Hepatocyte (in vitro differentiated cells): ENCODE measurements around the gene C3orf20. TPM values are rescaled to one million over a fixed set of nuclear protein-coding genes. Genes with fewer than 3 reads are reported as not detected.
A peak's percentile ranks its signal among the peaks of the same experiment; 100 is the strongest.

ENCODE experiments used
- DNase-seq: peaks from one replicate; pipeline ENCODE4 v3.0.0-alpha.2; 2016; ENCODE audit warnings: low spot score
- H2AFZ ChIP-seq: fragments of 200-600 bp; sonication (generic); 2 replicates; pipeline ENCODE4 v1.6.0; 2016; ENCODE audit warnings: antibody characterized with exemption, mild to moderate bottlenecking
- H3K27ac ChIP-seq: fragments of 200-600 bp; sonication (generic); 2 replicates; pipeline ENCODE4 v1.5.1; 2016; ENCODE audit warnings: mild to moderate bottlenecking
- H3K27me3 ChIP-seq: fragments of 200-600 bp; sonication (generic); 2 replicates; pipeline ENCODE4 v1.6.1; 2016
- H3K36me3 ChIP-seq: fragments of 200-600 bp; sonication (generic); replicated peaks from 2 replicates; pipeline ENCODE4 v1.5.1; 2016; ENCODE audit warnings: low read depth; ENCODE audit not compliant: insufficient read depth
- H3K4me1 ChIP-seq: fragments of 200-600 bp; sonication (generic); 2 replicates; pipeline ENCODE4 v1.5.1; 2016; ENCODE audit warnings: mild to moderate bottlenecking, moderate library complexity; ENCODE audit not compliant: insufficient read depth
- H3K4me2 ChIP-seq: fragments of 200-600 bp; sonication (generic); 2 replicates; pipeline ENCODE4 v1.6.0; 2016
- H3K4me3 ChIP-seq: fragments of 200-600 bp; sonication (generic); 2 replicates; pipeline ENCODE4 v1.5.1; 2016; ENCODE audit warnings: mild to moderate bottlenecking
- H3K79me2 ChIP-seq: fragments of 200-600 bp; sonication (generic); 2 replicates; pipeline ENCODE4 v1.6.0; 2017; ENCODE audit warnings: mild to moderate bottlenecking
- H3K9me2 ChIP-seq: fragments of 200-600 bp; sonication (generic); replicated peaks from 2 replicates; pipeline ENCODE4 v1.6.0; 2017; ENCODE audit warnings: mild to moderate bottlenecking; ENCODE audit not compliant: insufficient read depth
- H3K9me3 ChIP-seq: fragments of 200-600 bp; sonication (generic); 2 replicates; pipeline ENCODE4 v1.5.1; 2016; ENCODE audit warnings: low read depth, mild to moderate bottlenecking
- H4K20me1 ChIP-seq: fragments of 200-600 bp; sonication (generic); 2 replicates; pipeline ENCODE4 v1.6.0; 2016; ENCODE audit warnings: mild to moderate bottlenecking; ENCODE audit not compliant: insufficient read depth, poor library complexity, severe bottlenecking
- EZH2 ChIP-seq: fragments of 200-600 bp; sonication (generic); IDR thresholded peaks from 2 replicates; pipeline ENCODE4 v1.6.1; 2016; ENCODE audit warnings: antibody characterized with exemption, mild to moderate bottlenecking, borderline replicate concordance
- EZH2phosphoT487 ChIP-seq: fragments of 200-600 bp; sonication (generic); IDR thresholded peaks from one replicate; pipeline ENCODE4 v1.6.1; 2018; ENCODE audit warnings: antibody characterized with exemption, mild to moderate bottlenecking, low read depth, moderate library complexity; ENCODE audit not compliant: unreplicated experiment, severe bottlenecking
- WGBS: methylation state at CpG from one replicate; pipeline ENCODE4 v1.1.6; 2016; ENCODE audit warnings: low lambda C conversion rate; ENCODE audit errors: missing lambda C conversion rate; 5-methylcytosine and 5-hydroxymethylcytosine counted together
- polyA plus RNA-seq: library from polyadenylated mRNA; unstranded; fragments of >200 nt; fragmentation: Nextera tagmentation; extraction: Ambion mirVana; gene quantifications from 2 replicates; pipeline ENCODE4 v1.2.1, GENCODE V29; 2016
- total RNA-seq: library from RNA; depleted of rRNA; stranded (reverse); fragments of >200 nt; gene quantifications from 2 replicates; pipeline ENCODE4 v1.2.3, GENCODE V29; 2014
- TF ChIP-seq, protein P1 (sequence below): fragments of 200-600 bp; sonication (generic); IDR thresholded peaks from 2 replicates; pipeline ENCODE4 v1.5.1; 2016; ENCODE audit warnings: antibody characterized with exemption, mild to moderate bottlenecking; ENCODE audit not compliant: poor library complexity

The C3orf20 gene
- total and polyA plus RNA-seq, 2 experiments from 2014 or later: 0.07 TPM; not detected in 1

DNA sequence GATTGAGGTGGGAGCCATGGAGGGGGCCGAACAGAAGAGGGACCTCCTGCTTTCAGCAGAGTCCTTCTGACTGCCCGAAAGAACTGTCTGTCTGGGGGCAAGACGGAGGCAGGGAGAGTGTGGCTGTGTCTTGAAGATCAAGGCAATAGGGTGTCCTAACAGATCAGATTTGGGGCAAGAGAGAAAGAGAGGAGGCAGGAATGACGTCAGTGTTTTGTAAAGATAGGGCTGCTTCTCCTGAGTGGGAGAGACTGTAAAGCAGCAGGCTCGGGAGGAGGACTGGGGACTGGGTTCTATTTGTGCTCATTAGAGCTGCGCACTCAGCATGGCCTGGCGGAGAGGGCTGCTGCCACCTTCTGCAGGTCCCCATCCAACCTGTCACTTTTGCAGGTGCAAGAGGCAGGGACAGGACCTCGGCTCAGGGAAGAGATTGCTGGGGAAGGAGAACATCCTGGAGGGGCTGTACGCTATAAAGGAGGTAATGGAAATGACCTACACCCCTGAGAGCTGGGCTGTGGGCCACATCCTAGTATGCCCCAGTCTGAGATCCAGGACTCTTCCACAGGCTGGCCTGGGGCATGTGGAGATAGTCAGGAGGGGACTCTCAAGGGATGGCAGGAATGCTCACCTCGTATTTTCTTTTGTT lies 114.8 kb downstream of the C3orf20 start:
- Histone ChIP-seq H4K20me1 (no peaks in the 10 kb centered on the region), H3K9me2 (no peaks in the 10 kb centered on the region), H3K27ac (no peak overlapping the region), H3K79me2 (no peaks in the 10 kb centered on the region), H3K4me2 (no peak overlapping the region), H3K4me3 (no peak overlapping the region), H3K9me3 (no peaks in the 10 kb centered on the region), H3K27me3 (peaks cover 3% of the 10 kb centered on the region), H3K4me1 (no peaks in the 10 kb centered on the region), H2AFZ (no peak overlapping the region), H3K36me3 (no peaks in the 10 kb centered on the region)
- WGBS: 69% methylated on average over 10 of the region's 10 CpGs
- TF ChIP-seq, protein P1, sequence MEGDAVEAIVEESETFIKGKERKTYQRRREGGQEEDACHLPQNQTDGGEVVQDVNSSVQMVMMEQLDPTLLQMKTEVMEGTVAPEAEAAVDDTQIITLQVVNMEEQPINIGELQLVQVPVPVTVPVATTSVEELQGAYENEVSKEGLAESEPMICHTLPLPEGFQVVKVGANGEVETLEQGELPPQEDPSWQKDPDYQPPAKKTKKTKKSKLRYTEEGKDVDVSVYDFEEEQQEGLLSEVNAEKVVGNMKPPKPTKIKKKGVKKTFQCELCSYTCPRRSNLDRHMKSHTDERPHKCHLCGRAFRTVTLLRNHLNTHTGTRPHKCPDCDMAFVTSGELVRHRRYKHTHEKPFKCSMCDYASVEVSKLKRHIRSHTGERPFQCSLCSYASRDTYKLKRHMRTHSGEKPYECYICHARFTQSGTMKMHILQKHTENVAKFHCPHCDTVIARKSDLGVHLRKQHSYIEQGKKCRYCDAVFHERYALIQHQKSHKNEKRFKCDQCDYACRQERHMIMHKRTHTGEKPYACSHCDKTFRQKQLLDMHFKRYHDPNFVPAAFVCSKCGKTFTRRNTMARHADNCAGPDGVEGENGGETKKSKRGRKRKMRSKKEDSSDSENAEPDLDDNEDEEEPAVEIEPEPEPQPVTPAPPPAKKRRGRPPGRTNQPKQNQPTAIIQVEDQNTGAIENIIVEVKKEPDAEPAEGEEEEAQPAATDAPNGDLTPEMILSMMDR: no peak
- TF ChIP-seq EZH2phosphoT487 (no peak), EZH2 (no peak)
- DNase-seq: no peak

DNA sequence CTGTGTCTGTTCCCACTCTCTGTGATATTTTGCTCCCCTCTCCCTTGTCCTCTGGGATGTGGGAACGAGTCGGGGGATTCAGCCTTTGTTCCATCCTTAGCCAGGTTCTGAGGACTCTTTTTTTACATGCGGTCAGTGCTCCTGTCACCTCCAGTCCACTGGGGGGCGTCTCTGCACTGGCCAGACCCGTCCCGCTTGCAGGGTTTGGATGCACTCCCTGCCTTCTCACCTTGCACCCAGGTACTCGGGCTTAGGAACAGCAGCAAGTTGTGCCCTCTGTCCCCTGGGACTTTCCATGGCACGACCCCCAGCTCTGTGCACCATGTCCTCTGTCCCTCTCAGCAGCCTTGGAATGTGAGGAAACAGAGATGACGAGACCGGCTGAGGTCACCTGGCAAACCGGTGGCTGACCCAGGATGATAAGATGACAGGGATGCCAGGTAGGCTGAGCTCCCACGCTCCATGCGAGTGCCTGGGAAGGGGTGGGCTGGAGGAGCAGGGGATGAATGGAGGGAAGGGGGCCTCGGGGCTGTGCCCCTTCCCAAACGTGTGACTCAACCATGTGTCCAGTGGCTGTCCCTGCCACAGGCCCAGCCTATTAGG lies 116.5 kb downstream of the C3orf20 start:
- no peak overlapping the region for H3K4me2 ChIP-seq
- H4K20me1 ChIP-seq: no peaks in the 10 kb centered on the region
- peak; percentile 78 for DNase-seq
- no peaks in the 10 kb centered on the region for H3K9me3 ChIP-seq
- no peaks in the 10 kb centered on the region for H3K79me2 ChIP-seq
- H3K9me2 ChIP-seq: no peaks in the 10 kb centered on the region
- TF ChIP-seq, protein P1: peak; percentile 75
- no peak for TF ChIP-seq EZH2phosphoT487
- no peak overlapping the region for H3K27ac ChIP-seq
- peaks cover 3% of the 10 kb centered on the region for H3K27me3 ChIP-seq
- H3K4me3 ChIP-seq: no peak overlapping the region
- H2AFZ ChIP-seq: no peak overlapping the region
- WGBS: 28% methylated on average over 15 of the region's 15 CpGs
- H3K4me1 ChIP-seq: no peaks in the 10 kb centered on the region
- H3K36me3 ChIP-seq: no peaks in the 10 kb centered on the region

DNA sequence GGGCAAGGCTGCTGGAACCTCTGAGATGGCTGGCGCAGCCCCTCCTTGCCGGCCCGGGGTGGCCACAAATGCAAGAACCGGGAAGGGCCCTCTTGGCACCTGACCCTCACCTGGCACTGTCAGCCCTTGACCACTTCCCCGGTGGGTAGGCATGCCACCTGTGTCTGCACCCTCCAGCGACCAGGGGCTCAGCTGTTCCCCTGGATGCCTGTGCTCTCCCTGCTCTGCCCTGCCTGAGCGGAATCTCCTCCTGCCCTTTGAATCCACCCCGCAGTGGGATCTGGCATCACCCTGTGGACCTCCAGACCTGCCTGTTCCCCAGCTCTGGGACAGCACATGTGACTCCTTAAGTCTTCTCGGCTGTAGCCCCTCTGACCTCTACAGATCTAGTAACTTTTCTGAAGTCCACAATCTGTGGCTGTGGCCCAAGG lies 117.8 kb downstream of the C3orf20 start:
- no peak for DNase-seq
- TF ChIP-seq EZH2 (no peak), EZH2phosphoT487 (no peak)
- TF ChIP-seq, protein P1: no peak
- Histone ChIP-seq H3K27ac (no peak overlapping the region), H3K4me1 (no peaks in the 10 kb centered on the region), H3K36me3 (no peaks in the 10 kb centered on the region), H2AFZ (no peak overlapping the region), H3K79me2 (no peaks in the 10 kb centered on the region), H3K9me3 (no peaks in the 10 kb centered on the region), H3K4me2 (no peak overlapping the region), H3K9me2 (no peaks in the 10 kb centered on the region), H3K27me3 (peaks cover 3% of the 10 kb centered on the region), H4K20me1 (no peaks in the 10 kb centered on the region), H3K4me3 (no peak overlapping the region)
- WGBS: 95% methylated on average over 8 of the region's 9 CpGs
